Erythroblast (primary cell): ENCODE results near the gene AFAP1.

Source experiments
- GATA1 ChIP-seq: IDR thresholded peaks from 2 replicates; pipeline ENCODE4 v1.6.1; 2011; ENCODE audit warnings: low read depth, mild to moderate bottlenecking, control low read depth, low read length, moderate library complexity
- POLR2A ChIP-seq: IDR thresholded peaks from 2 replicates; pipeline ENCODE4 v1.6.1; 2011; ENCODE audit warnings: mild to moderate bottlenecking, low read length

GRCh38 chr4:7862561-7863192, 77.0 kb downstream of the AFAP1 start:
- TF ChIP-seq POLR2A (no peak), GATA1 (no peak)
